Neutrophil (primary cell): Measurements from ENCODE around the gene KCNK6.

Experiments used
- H3K27ac ChIP-seq: fragments of 200-600 bp; sonication (generic); 2 replicates; pipeline ENCODE4 v1.5.1; 2016; ENCODE audit warnings: mild to moderate bottlenecking, moderate library complexity
- H3K27me3 ChIP-seq: fragments of 200-600 bp; sonication (generic); 2 replicates; pipeline ENCODE4 v1.6.0; 2016; ENCODE audit warnings: mild to moderate bottlenecking
- H3K36me3 ChIP-seq: fragments of 200-600 bp; sonication (generic); 2 replicates; pipeline ENCODE4 v1.5.1; 2017
- H3K4me1 ChIP-seq, 2 experiments: fragments of 200-600 bp in 1 of 2; sonication (generic) in 1 of 2; 1 replicate in 1 of 2; 2 replicates in 1 of 2; pipeline versions ENCODE4 v1.5.1 to v1.6.1; 2013 to 2016; ENCODE audit warnings: low read depth in 1 of 2, low read length in 1 of 2, mild to moderate bottlenecking in 1 of 2, moderate library complexity in 1 of 2; ENCODE audit not compliant: control insufficient read depth in 1 of 2, insufficient read depth in 1 of 2
- H3K4me3 ChIP-seq, 2 experiments: fragments of 200-600 bp in 1 of 2; sonication (generic) in 1 of 2; 1 replicate in 1 of 2; 2 replicates in 1 of 2; pipeline ENCODE4 v1.5.1; 2013 to 2016; ENCODE audit warnings: low read depth in 1 of 2, low read length in 1 of 2, mild to moderate bottlenecking in 1 of 2, moderate library complexity in 1 of 2
- H3K9me3 ChIP-seq: fragments of 200-600 bp; sonication (generic); 2 replicates; pipeline ENCODE4 v1.5.1; 2016
- TF ChIP-seq, protein P1 (sequence below): fragments of 200-600 bp; sonication (generic); IDR thresholded peaks from 2 replicates; pipeline ENCODE4 v1.5.1; 2016; ENCODE audit warnings: antibody characterized with exemption

Gene KCNK6

DNA sequence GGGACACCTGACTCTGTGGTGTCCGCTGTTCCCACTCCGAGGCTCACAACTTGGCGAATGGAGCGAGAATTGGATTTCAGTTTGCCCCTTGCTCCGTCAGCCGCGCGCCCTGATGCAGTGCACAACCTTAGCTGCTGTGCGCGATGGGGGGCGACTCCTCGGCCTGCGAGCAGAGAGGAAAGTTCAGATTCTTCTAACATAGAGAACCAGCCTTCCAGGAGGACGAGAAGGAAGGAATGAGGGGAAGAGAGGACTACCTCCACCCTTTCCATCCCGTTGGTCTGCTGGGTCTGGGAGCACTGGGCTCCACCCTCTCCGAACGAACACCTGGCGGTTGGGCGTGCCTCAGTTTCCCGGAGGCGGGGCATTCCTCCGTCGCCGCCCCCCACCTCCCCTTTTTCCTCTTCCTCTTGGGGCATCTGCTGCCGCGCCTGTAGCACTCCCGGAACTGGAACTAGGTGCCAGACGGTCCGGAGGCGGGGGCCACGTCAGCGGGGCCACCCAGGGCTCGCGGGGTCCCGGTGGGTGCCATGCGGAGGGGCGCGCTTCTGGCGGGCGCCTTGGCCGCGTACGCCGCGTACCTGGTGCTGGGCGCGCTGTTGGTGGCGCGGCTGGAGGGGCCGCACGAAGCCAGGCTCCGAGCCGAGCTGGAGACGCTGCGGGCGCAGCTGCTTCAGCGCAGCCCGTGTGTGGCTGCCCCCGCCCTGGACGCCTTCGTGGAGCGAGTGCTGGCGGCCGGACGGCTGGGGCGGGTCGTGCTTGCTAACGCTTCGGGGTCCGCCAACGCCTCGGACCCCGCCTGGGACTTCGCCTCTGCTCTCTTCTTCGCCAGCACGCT lies at the start of gene KCNK6:
Gene KCNK6, plus strand, starts transcription at position 425 of the 838 bp plus-strand sequence. Its CDS starts 106 bp downstream, at position 531.
- H3K27me3 ChIP-seq = no peaks in the 10 kb centered on the region
- peaks cover 6% of the 10 kb centered on the region for H3K36me3 ChIP-seq
- no peaks in the 10 kb centered on the region for H3K9me3 ChIP-seq
- H3K27ac ChIP-seq = peak within 1 kb of the TSS; percentile 97
- H3K4me3 ChIP-seq = peak within 1 kb of the TSS; percentile 80 to 89
- H3K4me1 ChIP-seq = peaks cover 61 to 69% of the 10 kb centered on the region in 2 experiments
- TF ChIP-seq, protein P1, sequence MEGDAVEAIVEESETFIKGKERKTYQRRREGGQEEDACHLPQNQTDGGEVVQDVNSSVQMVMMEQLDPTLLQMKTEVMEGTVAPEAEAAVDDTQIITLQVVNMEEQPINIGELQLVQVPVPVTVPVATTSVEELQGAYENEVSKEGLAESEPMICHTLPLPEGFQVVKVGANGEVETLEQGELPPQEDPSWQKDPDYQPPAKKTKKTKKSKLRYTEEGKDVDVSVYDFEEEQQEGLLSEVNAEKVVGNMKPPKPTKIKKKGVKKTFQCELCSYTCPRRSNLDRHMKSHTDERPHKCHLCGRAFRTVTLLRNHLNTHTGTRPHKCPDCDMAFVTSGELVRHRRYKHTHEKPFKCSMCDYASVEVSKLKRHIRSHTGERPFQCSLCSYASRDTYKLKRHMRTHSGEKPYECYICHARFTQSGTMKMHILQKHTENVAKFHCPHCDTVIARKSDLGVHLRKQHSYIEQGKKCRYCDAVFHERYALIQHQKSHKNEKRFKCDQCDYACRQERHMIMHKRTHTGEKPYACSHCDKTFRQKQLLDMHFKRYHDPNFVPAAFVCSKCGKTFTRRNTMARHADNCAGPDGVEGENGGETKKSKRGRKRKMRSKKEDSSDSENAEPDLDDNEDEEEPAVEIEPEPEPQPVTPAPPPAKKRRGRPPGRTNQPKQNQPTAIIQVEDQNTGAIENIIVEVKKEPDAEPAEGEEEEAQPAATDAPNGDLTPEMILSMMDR = no peak

DNA sequence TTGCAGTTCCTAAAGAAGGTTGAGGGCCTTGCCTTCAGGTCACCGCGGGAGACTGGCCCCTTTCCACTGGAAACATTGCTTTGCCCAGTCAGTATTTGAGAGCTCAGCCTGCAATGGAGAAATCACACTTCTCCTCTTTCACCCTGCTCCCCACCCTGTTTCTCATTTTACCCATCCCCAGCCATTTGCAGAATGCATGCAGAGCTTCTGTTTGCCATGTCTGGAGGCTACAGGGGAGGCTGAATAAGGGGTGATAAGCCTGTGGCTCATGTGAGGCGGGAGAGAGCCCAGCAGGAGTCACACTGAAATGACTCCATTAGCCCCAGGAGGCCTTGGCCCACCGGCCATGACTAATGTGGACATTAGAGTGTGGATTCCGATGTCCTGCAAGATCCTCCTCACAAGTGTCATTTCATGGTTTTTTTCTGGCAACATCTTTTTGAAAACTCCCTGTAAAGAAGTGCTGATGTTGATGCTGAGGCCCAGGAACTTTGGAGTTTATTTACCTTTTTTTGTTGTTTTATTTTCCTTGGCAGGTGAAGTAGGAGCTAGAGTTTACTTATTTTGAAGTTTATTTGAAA lies 49.0 kb upstream of the KCNK6 start:
- Histone ChIP-seq H3K27me3 (no peaks in the 10 kb centered on the region), H3K36me3 (no peaks in the 10 kb centered on the region), H3K27ac (no peak overlapping the region), H3K4me1 (peaks cover 21 to 28% of the 10 kb centered on the region in 2 experiments), H3K4me3 (no peak overlapping the region), H3K9me3 (no peaks in the 10 kb centered on the region)
- TF ChIP-seq, protein P1 = no peak

DNA sequence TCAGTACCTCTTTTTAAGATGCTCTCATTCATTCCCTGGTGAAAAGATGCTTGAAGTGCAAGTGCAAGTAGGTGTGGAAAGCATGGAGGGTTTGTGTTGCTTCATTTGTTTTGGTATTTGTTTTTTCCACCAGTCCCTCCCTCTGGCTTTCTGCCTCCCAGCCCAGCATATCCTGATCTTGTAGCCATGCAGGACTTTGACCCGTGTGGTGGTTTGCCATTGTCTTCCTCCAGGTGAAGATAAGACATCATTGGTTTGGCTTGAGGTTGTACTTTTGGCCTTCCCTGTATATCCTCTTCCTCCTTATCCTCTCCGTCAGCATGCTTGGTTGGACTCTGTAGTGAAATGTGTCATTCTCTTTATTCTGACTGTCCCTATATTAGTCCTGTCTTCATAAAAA lies 46.1 kb upstream of the KCNK6 start:
- H3K4me1 ChIP-seq = no peaks in the 10 kb centered on the region
- H3K27ac ChIP-seq = no peak overlapping the region
- TF ChIP-seq, protein P1 = no peak
- H3K9me3 ChIP-seq = no peaks in the 10 kb centered on the region
- no peaks in the 10 kb centered on the region for H3K36me3 ChIP-seq
- H3K4me3 ChIP-seq = no peak overlapping the region
- H3K27me3 ChIP-seq = no peaks in the 10 kb centered on the region

DNA sequence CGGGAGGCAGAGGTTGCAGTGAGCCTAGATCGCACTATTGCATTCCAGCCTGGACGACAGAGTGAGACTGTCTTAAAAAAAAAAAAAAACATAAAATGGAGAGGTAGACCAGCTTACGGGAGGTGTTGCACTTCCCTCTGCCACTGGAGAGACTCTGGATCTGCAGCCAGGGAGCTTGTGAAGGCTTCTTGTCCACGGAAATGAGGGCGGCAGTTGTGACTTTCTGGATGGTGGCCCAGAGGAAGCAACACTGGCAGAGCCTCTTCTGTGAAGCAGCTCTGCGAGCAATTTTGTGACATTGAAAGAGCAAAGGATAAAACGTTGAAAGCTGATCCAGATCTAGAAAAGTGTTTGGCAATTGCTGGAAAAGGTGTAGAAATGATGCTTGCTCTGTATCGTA lies 44.9 kb upstream of the KCNK6 start:
- H3K36me3 ChIP-seq = no peaks in the 10 kb centered on the region
- H3K4me3 ChIP-seq = no peak overlapping the region
- H3K27ac ChIP-seq = no peak overlapping the region
- no peaks in the 10 kb centered on the region for H3K9me3 ChIP-seq
- H3K27me3 ChIP-seq = no peaks in the 10 kb centered on the region
- H3K4me1 ChIP-seq = no peaks in the 10 kb centered on the region
- TF ChIP-seq, protein P1 = no peak

DNA sequence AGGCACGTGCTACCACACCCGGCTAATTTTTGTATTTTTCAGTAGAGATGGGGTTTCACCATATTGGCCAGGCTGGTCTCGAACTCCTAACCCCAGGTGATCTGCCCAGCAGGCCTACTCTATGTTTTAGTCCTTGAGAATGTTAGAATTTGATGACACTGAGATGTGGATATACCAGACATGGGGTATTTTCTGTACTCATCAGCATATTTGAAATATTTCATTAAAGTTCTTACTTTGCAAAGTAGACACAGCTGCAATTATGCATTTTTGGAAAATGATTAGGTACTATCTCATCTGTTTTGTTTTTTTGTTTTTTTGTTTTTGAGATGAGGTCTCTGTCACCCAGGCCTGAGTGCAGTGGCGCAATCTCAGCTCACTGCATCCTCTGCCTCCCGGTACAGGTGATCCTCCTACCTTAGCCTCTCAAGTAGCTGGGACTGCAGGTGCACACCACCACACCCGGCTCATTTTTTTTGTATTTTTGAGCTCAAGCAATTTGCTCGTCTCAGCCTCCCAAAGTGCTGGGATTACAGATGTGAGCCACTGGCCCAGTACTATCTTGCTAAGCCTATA lies 42.6 kb upstream of the KCNK6 start:
- Histone ChIP-seq H3K27me3 (no peaks in the 10 kb centered on the region), H3K4me3 (no peak overlapping the region), H3K4me1 (no peaks in the 10 kb centered on the region), H3K36me3 (peaks cover 10% of the 10 kb centered on the region), H3K9me3 (no peaks in the 10 kb centered on the region), H3K27ac (no peak overlapping the region)
- TF ChIP-seq, protein P1 = no peak
